DMS 273 (cell line): ENCODE results near the gene PLEKHG5.
A peak's percentile ranks its signal among the peaks of the same experiment; 100 is the strongest.
"Not testable (repeated sequence)": the region's sequence is repeated elsewhere in the genome, so short reads cannot be mapped to it uniquely, and the experiment has no call there.

Experiments
- DNase-seq: peaks from one replicate; lab custom pipeline; 2025; ENCODE audit not compliant: unreplicated experiment; lab: John Stamatoyannopoulos, UW

The PLEKHG5 gene

GRCh38 chr1:6447818-6448748 lies 43.4 kb downstream of the PLEKHG5 start:
- peak; percentile 44 for DNase-seq

- no peak for DNase-seq
These were observed 44.2 kb downstream of the PLEKHG5 start for GRCh38 chr1:6447016-6447817.

GRCh38 chr1:6446665-6447015 lies 44.8 kb downstream of the PLEKHG5 start:
- no peak for DNase-seq

- DNase-seq = not testable (repeated sequence)
These were observed 45.5 kb downstream of the PLEKHG5 start for GRCh38 chr1:6445929-6446328.

- peak; percentile 47 for DNase-seq
These were observed 46.3 kb downstream of the PLEKHG5 start for GRCh38 chr1:6445062-6445763.

GRCh38 chr1:6444377-6444776 lies 47.1 kb downstream of the PLEKHG5 start:
- DNase-seq = no peak

GRCh38 chr1:6443339-6444115 lies 47.9 kb downstream of the PLEKHG5 start:
- DNase-seq = no peak

- DNase-seq = peak; percentile 45
These were observed 49.9 kb downstream of the PLEKHG5 start for GRCh38 chr1:6441586-6441985.

GRCh38 chr1:6440198-6441126 lies 51.0 kb downstream of the PLEKHG5 start:
- peak; percentile 80 for DNase-seq

GRCh38 chr1:6438047-6438525 lies 53.4 kb downstream of the PLEKHG5 start:
- DNase-seq = peak; percentile 83

- DNase-seq = peak; percentile 96
These were observed 54.3 kb downstream of the PLEKHG5 start for GRCh38 chr1:6437012-6437700.

- not testable (repeated sequence) for DNase-seq
These were observed 55.2 kb downstream of the PLEKHG5 start for GRCh38 chr1:6436277-6436676.

GRCh38 chr1:6435547-6435946 lies 55.9 kb downstream of the PLEKHG5 start:
- DNase-seq = no peak

- DNase-seq = no peak
These were observed 56.3 kb downstream of the PLEKHG5 start for GRCh38 chr1:6435129-6435528.

GRCh38 chr1:6434186-6434585 lies 57.3 kb downstream of the PLEKHG5 start:
- DNase-seq = peak; percentile 81

GRCh38 chr1:6431645-6432579 lies 59.6 kb downstream of the PLEKHG5 start:
- DNase-seq = not testable (repeated sequence)

- peak; percentile 41 for DNase-seq
These were observed 61.6 kb downstream of the PLEKHG5 start for GRCh38 chr1:6429660-6430411.
